ELF-1 (cell line): ENCODE data around the gene LCN15.
"Not testable (repeated sequence)": the region's sequence is repeated elsewhere in the genome, so short reads cannot be mapped to it uniquely, and the experiment has no call there.

ENCODE experiments used
- DNase-seq: peaks from one replicate; pipeline ENCODE4 v3.0.0-alpha.2; 2016; ENCODE audit warnings: low read depth, low spot score

Gene LCN15

GRCh38 chr9:136775191-136775590 lies 10.9 kb upstream of the LCN15 start:
- no peak for DNase-seq

- no peak for DNase-seq
Observed at GRCh38 chr9:136774416-136775045, 10.2 kb upstream of the LCN15 start.

GRCh38 chr9:136773386-136774044 lies 9.2 kb upstream of the LCN15 start:
- peak; percentile 78 for DNase-seq

GRCh38 chr9:136771907-136772415 lies 7.6 kb upstream of the LCN15 start:
- DNase-seq = no peak

- DNase-seq = peak; percentile 71
Observed at GRCh38 chr9:136769710-136770191, 5.4 kb upstream of the LCN15 start.

GRCh38 chr9:136766410-136767120 lies 2.2 kb upstream of the LCN15 start:
- DNase-seq = peak; percentile 70

GRCh38 chr9:136765745-136766409 lies 1.6 kb upstream of the LCN15 start:
- not testable (repeated sequence) for DNase-seq

GRCh38 chr9:136765041-136765440 lies 723 bp upstream of the LCN15 start:
- no peak for DNase-seq

- no peak for DNase-seq
Observed at GRCh38 chr9:136763649-136764035, 676 bp downstream of the LCN15 start.

- peak; percentile 96 for DNase-seq
Observed at GRCh38 chr9:136762915-136763648, 1.2 kb downstream of the LCN15 start.

- DNase-seq = peak; percentile 43
Observed at GRCh38 chr9:136762221-136762691, 2.1 kb downstream of the LCN15 start.

GRCh38 chr9:136761545-136761981 lies 2.8 kb downstream of the LCN15 start:
- DNase-seq = no peak

- DNase-seq = peak; percentile 73
Observed at GRCh38 chr9:136760834-136761544, 3.3 kb downstream of the LCN15 start.

- peak; percentile 36 for DNase-seq
Observed at GRCh38 chr9:136760424-136760823, 3.9 kb downstream of the LCN15 start.

- DNase-seq = no peak
Observed at GRCh38 chr9:136759436-136760325, 4.6 kb downstream of the LCN15 start.

GRCh38 chr9:136759001-136759400 lies 5.3 kb downstream of the LCN15 start:
- no peak for DNase-seq

- DNase-seq = no peak
Observed at GRCh38 chr9:136757751-136758140, 6.6 kb downstream of the LCN15 start.

- DNase-seq = no peak
Observed at GRCh38 chr9:136757328-136757727, 7.0 kb downstream of the LCN15 start.

GRCh38 chr9:136756836-136757235 lies 7.5 kb downstream of the LCN15 start:
- no peak for DNase-seq

GRCh38 chr9:136756134-136756438 lies 8.2 kb downstream of the LCN15 start:
- no peak for DNase-seq
